Esophagus squamous epithelium (tissue), 5 donors: Measurements from ENCODE around the gene DMRTC2. TPM values are rescaled to one million over a fixed set of nuclear protein-coding genes. Genes with fewer than 3 reads are reported as not detected.

Experiments
- DNase-seq: peaks from one replicate; lab custom pipeline; 2025; lab: John Stamatoyannopoulos, UW
- H3K27ac ChIP-seq, 4 donors: fragments of 200-600 bp; sonication (generic); one replicate each; pipeline ENCODE4 v1.5.1; 2016 to 2019; ENCODE audit warnings: mild to moderate bottlenecking in 1 of 4
- H3K27me3 ChIP-seq, 4 donors: fragments of 200-600 bp; sonication (generic); 1 replicate in 3 of 4; 2 replicates in 1 of 4; pipeline versions ENCODE4 v1.5.1 to v1.6.0; 2017 to 2021; ENCODE audit warnings: antibody characterized with exemption in 1 of 4
- H3K36me3 ChIP-seq, 3 donors: fragments of 200-600 bp; sonication (generic); one replicate each; pipeline ENCODE4 v1.5.1; 2016 to 2019
- H3K4me1 ChIP-seq, 3 donors: fragments of 200-600 bp; sonication (generic); one replicate each; pipeline ENCODE4 v1.5.1; 2017 to 2019
- H3K4me3 ChIP-seq, 4 donors: fragments of 200-600 bp; sonication (generic); 1 replicate in 3 of 4; 2 replicates in 1 of 4; pipeline ENCODE4 v1.5.1; 2016 to 2019; ENCODE audit warnings: mild to moderate bottlenecking in 2 of 4, moderate library complexity in 1 of 4
- H3K9me3 ChIP-seq, 3 donors: fragments of 200-600 bp; sonication (generic); one replicate each; pipeline ENCODE4 v1.5.1; 2016 to 2019
- CTCF ChIP-seq, 6 experiments: fragments of 450-650 bp in 4 of 6; fragments of 200-600 bp in 2 of 6; sonication (generic) in 2 of 6; IDR thresholded peaks; one replicate each; pipeline ENCODE4 v1.5.1; 2016 to 2019; ENCODE audit warnings: antibody characterized with exemption in 6 of 6, mild to moderate bottlenecking in 4 of 6, moderate library complexity in 4 of 6
- POLR2A ChIP-seq, 4 donors: fragments of 450-650 bp; IDR thresholded peaks; one replicate each; pipeline ENCODE4 v1.6.1; 2017; ENCODE audit warnings: antibody characterized with exemption in 4 of 4, mild to moderate bottlenecking in 4 of 4, moderate library complexity in 3 of 4
- WGBS, 2 donors: methylation state at CpG; one replicate each; pipeline ENCODE4 v1.1.5; 2018; 5-methylcytosine and 5-hydroxymethylcytosine counted together
- intact Hi-C: fragments of 100-400 bp; cut with DNase I; formaldehyde crosslinking; loops from one replicate; pipeline ENCODE4 v1.15.0; 2022
- total RNA-seq, 4 donors: library from RNA; depleted of rRNA; stranded (reverse); fragments of >200 nt; gene quantifications; one replicate each; pipeline ENCODE4 v1.1.0, GENCODE V29; 2016
- donor health status: DM: yes; HTN: yes; CAD: no.

Gene DMRTC2
- total RNA-seq, 4 donors from 2014 or later, result not detected

GRCh38 chr19:41877916-41878905, 33.4 kb downstream of the DMRTC2 start:
- no peaks in the 10 kb centered on the region for H3K27me3 ChIP-seq
- peak overlapping the region in 2 of 4 donors; percentile 1 to 10 for H3K4me3 ChIP-seq
- no peaks in the 10 kb centered on the region for H3K36me3 ChIP-seq
- H3K9me3 ChIP-seq, result no peaks in the 10 kb centered on the region
- H3K4me1 ChIP-seq, result peaks cover 4 to 37% (median 7%) of the 10 kb centered on the region in 3 donors
- no peak for DNase-seq
- intact Hi-C loops, result loop anchor here (10.0 kb wide), 1 partner anchor 77 kb away; the partner anchor contains the start of gene RABAC1
- H3K27ac ChIP-seq, result peak overlapping the region in 2 of 4 donors; percentile 62 to 67
- WGBS, 2 donors, result 66 to 81% methylated on average over 13 of the region's 17 CpGs
- TF ChIP-seq CTCF (IDR thresholded peaks at IDR 0.05) (no peak), POLR2A (IDR thresholded peaks at IDR 0.05) (no peak)

GRCh38 chr19:41879080-41879479, 34.2 kb downstream of the DMRTC2 start:
- Histone ChIP-seq H3K9me3 (no peaks in the 10 kb centered on the region), H3K27ac (no peak overlapping the region), H3K4me1 (peaks cover 4 to 41% (median 5%) of the 10 kb centered on the region in 3 donors), H3K4me3 (no peak overlapping the region), H3K36me3 (no peaks in the 10 kb centered on the region), H3K27me3 (no peaks in the 10 kb centered on the region)
- intact Hi-C loops, result loop anchor here (10.0 kb wide), 1 partner anchor 76 kb away; the partner anchor contains the start of gene RABAC1
- 69 to 86% methylated on average over 7 to 20 of the region's 21 CpGs for WGBS, 2 donors
- no peak for DNase-seq
- TF ChIP-seq CTCF (IDR thresholded peaks at IDR 0.05), result no peak
- no peak for TF ChIP-seq POLR2A (IDR thresholded peaks at IDR 0.05)

GRCh38 chr19:41879670-41880328, 35.0 kb downstream of the DMRTC2 start:
- DNase-seq, result no peak
- 56 to 70% methylated on average over 2 to 5 of the region's 7 CpGs for WGBS, 2 donors
- no peak overlapping the region for H3K4me3 ChIP-seq
- intact Hi-C loops, result loop anchor here (10.0 kb wide), 1 partner anchor 75 kb away; the partner anchor contains the start of gene RABAC1
- H3K36me3 ChIP-seq, result no peaks in the 10 kb centered on the region
- no peaks in the 10 kb centered on the region for H3K9me3 ChIP-seq
- H3K27me3 ChIP-seq, result no peaks in the 10 kb centered on the region
- no peak overlapping the region for H3K27ac ChIP-seq
- TF ChIP-seq CTCF (IDR thresholded peaks at IDR 0.05) (no peak), POLR2A (IDR thresholded peaks at IDR 0.05) (no peak)
- peaks cover 7 to 46% (median 10%) of the 10 kb centered on the region in 3 donors for H3K4me1 ChIP-seq

- intact Hi-C loops, result no loop called here
- TF ChIP-seq POLR2A (IDR thresholded peaks at IDR 0.05) (no peak), CTCF (IDR thresholded peaks at IDR 0.05) (no peak)
- WGBS, 2 donors, result 34 to 43% methylated on average over 4 to 5 of the region's 5 CpGs
Measured at GRCh38 chr19:41880329-41880708, 35.5 kb downstream of the DMRTC2 start.

More at GRCh38 chr19:41880329-41880708, 35.5 kb downstream of the DMRTC2 start:
- Histone ChIP-seq H3K4me3 (no peak overlapping the region), H3K4me1 (peaks cover 13 to 51% (median 14%) of the 10 kb centered on the region in 3 donors), H3K9me3 (no peaks in the 10 kb centered on the region), H3K36me3 (no peaks in the 10 kb centered on the region), H3K27ac (no peak overlapping the region), H3K27me3 (no peaks in the 10 kb centered on the region)
- no peak for DNase-seq
